Sigmoid colon (tissue), 4 donors: ENCODE measurements around the gene VGF.
"Not testable (repeated sequence)": the region's sequence is repeated elsewhere in the genome, so short reads cannot be mapped to it uniquely, and the experiment has no call there.

Source experiments
- POLR2AphosphoS5 ChIP-seq, 4 donors: sonication (generic); formaldehyde crosslinking; IDR thresholded peaks; one replicate each; pipeline ENCODE4 v1.6.1; 2017; ENCODE audit warnings: antibody characterized with exemption in 4 of 4
- TF ChIP-seq, protein P1 (sequence below), 4 experiments: fragments of 450-650 bp in 3 of 4; fragments of 200-600 bp in 1 of 4; IDR thresholded peaks; one replicate each; pipeline ENCODE4 v1.5.1; 2016 to 2019; ENCODE audit warnings: antibody characterized with exemption in 4 of 4, mild to moderate bottlenecking in 3 of 4, moderate library complexity in 2 of 4

DNA sequence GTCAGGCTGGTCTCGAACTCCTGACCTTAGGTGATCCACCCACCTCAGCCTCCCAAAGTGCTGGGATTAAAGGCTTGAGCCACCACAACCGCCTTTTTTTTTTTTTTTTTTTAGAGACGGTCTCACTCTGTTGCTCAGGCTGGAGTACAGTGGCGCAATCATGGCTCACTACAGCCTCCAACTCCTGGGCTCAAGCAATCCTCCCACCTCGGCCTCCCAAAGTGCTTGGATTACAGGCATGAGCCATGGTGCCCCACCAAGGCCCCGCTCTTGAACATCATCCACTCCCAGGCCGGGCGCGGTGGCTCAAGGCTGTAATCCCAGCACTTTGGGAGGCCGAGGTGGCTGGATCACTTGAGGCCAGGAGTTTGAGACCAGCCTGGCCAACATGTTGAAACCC, 34.2 kb upstream of the VGF start:
- TF ChIP-seq, protein P1, sequence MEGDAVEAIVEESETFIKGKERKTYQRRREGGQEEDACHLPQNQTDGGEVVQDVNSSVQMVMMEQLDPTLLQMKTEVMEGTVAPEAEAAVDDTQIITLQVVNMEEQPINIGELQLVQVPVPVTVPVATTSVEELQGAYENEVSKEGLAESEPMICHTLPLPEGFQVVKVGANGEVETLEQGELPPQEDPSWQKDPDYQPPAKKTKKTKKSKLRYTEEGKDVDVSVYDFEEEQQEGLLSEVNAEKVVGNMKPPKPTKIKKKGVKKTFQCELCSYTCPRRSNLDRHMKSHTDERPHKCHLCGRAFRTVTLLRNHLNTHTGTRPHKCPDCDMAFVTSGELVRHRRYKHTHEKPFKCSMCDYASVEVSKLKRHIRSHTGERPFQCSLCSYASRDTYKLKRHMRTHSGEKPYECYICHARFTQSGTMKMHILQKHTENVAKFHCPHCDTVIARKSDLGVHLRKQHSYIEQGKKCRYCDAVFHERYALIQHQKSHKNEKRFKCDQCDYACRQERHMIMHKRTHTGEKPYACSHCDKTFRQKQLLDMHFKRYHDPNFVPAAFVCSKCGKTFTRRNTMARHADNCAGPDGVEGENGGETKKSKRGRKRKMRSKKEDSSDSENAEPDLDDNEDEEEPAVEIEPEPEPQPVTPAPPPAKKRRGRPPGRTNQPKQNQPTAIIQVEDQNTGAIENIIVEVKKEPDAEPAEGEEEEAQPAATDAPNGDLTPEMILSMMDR (IDR thresholded peaks at IDR 0.05): not testable (repeated sequence)
- TF ChIP-seq POLR2AphosphoS5 (IDR thresholded peaks at IDR 0.05): not testable (repeated sequence)
